Activated CD4-positive, alpha-beta memory T cell treated with anti-CD3 and anti-CD28 coated beads for 36 hours (primary cell): ENCODE measurements around the gene MPP2. TPM values are rescaled to one million over a fixed set of nuclear protein-coding genes. Genes with fewer than 3 reads are reported as not detected.
A peak's percentile ranks its signal among the peaks of the same experiment; 100 is the strongest.
"Not testable (repeated sequence)": the region's sequence is repeated elsewhere in the genome, so short reads cannot be mapped to it uniquely, and the experiment has no call there.

Source experiments
- CTCF ChIA-PET: fragments of 350-600 bp; sonication (Branson Sonifier 250); formaldehyde crosslinking; loops from one replicate; lab custom pipeline; 2021; ENCODE audit warnings: antibody characterized with exemption, inconsistent platforms; lab: Charles Lee
- POLR2A ChIA-PET: fragments of 350-600 bp; sonication (Branson Sonifier 250); formaldehyde crosslinking; loops from one replicate; lab custom pipeline; 2021; ENCODE audit warnings: antibody characterized with exemption; lab: Charles Lee
- DNase-seq: peaks from one replicate; pipeline ENCODE4 v3.0.0-alpha.2; 2020
- H3K27ac Mint-ChIP-seq: one replicate; pipeline ENCODE4 v1.8.0; 2021; ENCODE audit warnings: mixed read lengths
- H3K27me3 Mint-ChIP-seq: one replicate; pipeline ENCODE4 v1.8.0; 2021; ENCODE audit warnings: mixed read lengths
- H3K36me3 Mint-ChIP-seq: one replicate; pipeline ENCODE4 v1.8.0; 2021; ENCODE audit warnings: mixed read lengths
- H3K4me1 Mint-ChIP-seq: one replicate; pipeline ENCODE4 v1.8.0; 2021; ENCODE audit warnings: low read depth, mixed read lengths
- H3K4me3 Mint-ChIP-seq: one replicate; pipeline ENCODE4 v1.8.0; 2021; ENCODE audit warnings: mild to moderate bottlenecking, mixed read lengths
- H3K9me3 Mint-ChIP-seq: one replicate; pipeline ENCODE4 v1.8.0; 2021; ENCODE audit warnings: mixed read lengths
- intact Hi-C: fragments of 100-400 bp; cut with micrococcal nuclease; formaldehyde crosslinking; loops from one replicate; pipeline ENCODE4 v1.15.1; 2023
- total RNA-seq, 2 experiments: library from RNA; stranded (reverse); gene quantifications; one replicate each; pipeline ENCODE4 v1.2.3, GENCODE V29; 2021

MPP2 gene
- total RNA-seq, 2 experiments from 2014 or later: 1.8 to 2.0 TPM

DNA sequence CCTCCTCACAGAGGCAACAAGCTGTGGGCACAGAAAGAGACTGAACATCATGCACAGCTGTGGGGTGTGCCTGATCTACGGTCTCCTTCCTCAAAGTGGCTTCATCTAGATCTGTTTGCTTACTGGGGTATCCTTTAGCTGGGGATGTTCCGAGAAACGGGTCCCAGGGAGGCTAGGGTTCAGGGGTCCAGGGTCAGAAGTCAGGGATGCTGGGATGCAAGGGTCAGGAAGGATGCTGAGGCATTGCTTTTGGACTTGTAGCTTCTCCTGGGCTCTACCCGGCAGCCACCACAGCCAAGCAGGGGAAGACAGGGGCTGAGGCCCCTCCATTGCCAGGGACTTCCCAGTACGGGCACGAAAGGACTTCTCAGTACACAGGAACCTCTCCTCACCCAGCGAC is 53.8 kb downstream of the MPP2 start:
- Mint-ChIP-seq H3K36me3 (no peaks in the 10 kb centered on the region), H3K4me3 (no peak overlapping the region), H3K9me3 (no peaks in the 10 kb centered on the region), H3K27me3 (peaks cover 16% of the 10 kb centered on the region), H3K4me1 (no peaks in the 10 kb centered on the region), H3K27ac (no peak overlapping the region)
- intact Hi-C loops: no loop called here
- POLR2A ChIA-PET: no interaction called here
- CTCF ChIA-PET: interaction anchor here (0.7 kb wide), 1 partner anchor 25 kb away, joined by 5 read pairs; no protein-coding TSS in a partner anchor
- DNase-seq: no peak

DNA sequence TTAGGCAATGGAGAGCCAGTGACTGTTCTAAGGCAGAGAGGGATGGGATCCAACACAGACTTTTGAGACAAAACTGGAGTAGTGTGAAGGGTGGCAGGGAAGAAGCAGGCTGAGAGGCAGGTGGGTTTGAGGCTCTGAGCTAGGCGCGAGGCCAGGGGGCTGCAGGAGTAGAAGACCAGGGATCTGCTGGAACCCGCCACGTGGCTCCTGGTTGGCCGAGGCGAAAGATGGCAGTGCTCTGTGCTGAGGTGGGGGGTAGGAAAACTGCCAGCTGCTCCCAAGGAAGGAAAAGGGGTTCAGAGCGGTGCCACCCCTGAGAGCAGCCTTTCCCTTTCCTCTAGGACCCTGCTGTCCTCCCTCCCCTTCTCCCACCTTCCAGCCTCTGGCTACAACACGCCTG is 54.8 kb downstream of the MPP2 start:
- Mint-ChIP-seq H3K4me3 (no peak overlapping the region), H3K36me3 (no peaks in the 10 kb centered on the region), H3K4me1 (no peaks in the 10 kb centered on the region), H3K27me3 (peaks cover 22% of the 10 kb centered on the region), H3K27ac (no peak overlapping the region), H3K9me3 (no peaks in the 10 kb centered on the region)
- DNase-seq: no peak
- ChIA-PET CTCF (no interaction called here), POLR2A (no interaction called here)
- intact Hi-C loops: no loop called here

DNA sequence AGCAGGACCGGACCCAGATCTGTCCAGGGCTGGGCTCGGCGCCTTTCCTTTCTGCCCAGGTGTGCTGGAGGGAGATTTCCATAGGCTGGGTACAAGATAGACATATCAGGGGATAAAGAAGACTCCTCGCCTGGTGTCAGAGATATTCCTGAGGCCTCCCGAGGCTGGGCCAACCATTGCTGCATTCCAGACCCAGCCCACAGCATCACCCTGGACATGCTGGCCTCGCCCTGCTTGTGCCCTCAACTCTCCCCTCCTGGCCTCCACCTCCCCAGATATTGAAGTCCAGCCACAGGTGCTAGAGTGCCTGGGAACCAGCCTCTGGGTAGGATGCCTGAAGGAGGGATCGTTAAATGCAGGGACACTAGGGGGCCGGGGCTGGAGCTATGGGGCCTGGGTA is 58.2 kb downstream of the MPP2 start:
- no peaks in the 10 kb centered on the region for H3K4me1 Mint-ChIP-seq
- H3K27me3 Mint-ChIP-seq: peaks cover 23% of the 10 kb centered on the region
- H3K27ac Mint-ChIP-seq: no peak overlapping the region
- intact Hi-C loops: loop anchor here (10.0 kb wide), 1 partner anchor 64 kb away; the partner anchor contains the start of gene CFAP97D1
- CTCF ChIA-PET: interaction anchor here (0.6 kb wide), 1 partner anchor 9 kb away, joined by 3 read pairs; no protein-coding TSS in a partner anchor
- no peak overlapping the region for H3K4me3 Mint-ChIP-seq
- POLR2A ChIA-PET: interaction anchor here (0.8 kb wide), 1 partner anchor 32 kb away, joined by 3 read pairs; no protein-coding TSS in a partner anchor
- no peak for DNase-seq
- H3K9me3 Mint-ChIP-seq: no peaks in the 10 kb centered on the region
- H3K36me3 Mint-ChIP-seq: no peaks in the 10 kb centered on the region

GRCh38 chr17:43848601-43849000 is 58.7 kb downstream of the MPP2 start:
- Mint-ChIP-seq H3K36me3 (no peaks in the 10 kb centered on the region), H3K27ac (no peak overlapping the region), H3K4me3 (no peak overlapping the region), H3K9me3 (no peaks in the 10 kb centered on the region), H3K27me3 (peaks cover 23% of the 10 kb centered on the region), H3K4me1 (no peaks in the 10 kb centered on the region)
- DNase-seq: no peak
- ChIA-PET CTCF (no interaction called here), POLR2A (no interaction called here)
- intact Hi-C loops: loop anchor here (10.0 kb wide), 1 partner anchor 64 kb away; the partner anchor contains the start of gene CFAP97D1

DNA sequence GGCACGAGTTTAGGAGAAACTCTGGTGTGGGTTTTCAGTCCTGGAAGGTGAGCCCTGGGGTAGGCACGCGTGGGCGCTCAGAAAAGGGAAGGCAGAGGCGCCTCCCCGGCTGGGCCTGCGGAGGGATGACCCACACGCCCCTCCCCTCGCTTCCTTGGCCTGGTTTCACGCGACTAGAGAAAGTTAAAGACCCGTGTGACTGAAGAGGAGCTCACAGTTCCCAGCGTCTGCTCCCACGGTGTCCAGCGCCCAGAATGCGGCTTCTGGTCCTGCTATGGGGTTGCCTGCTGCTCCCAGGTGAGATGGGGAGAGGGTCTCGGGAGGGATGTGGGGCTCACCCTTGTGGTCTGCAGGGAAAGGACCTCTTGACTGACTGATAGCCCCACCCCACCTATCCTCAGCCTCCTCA is 60.4 kb downstream of the MPP2 start, which contains the start of gene CD300LG:
Gene CD300LG (plus strand): TSS at position 214 of the 409 bp plus-strand sequence. CDS start 41 bp downstream, at position 255.
- CTCF ChIA-PET: interaction anchor here (0.6 to 2.2 kb wide), 18 partner anchors 9 to 363 kb away, joined by 3 to 18 read pairs (median 5); partner anchors contain the start of gene DHX8
- Mint-ChIP-seq H3K27me3 (peaks cover 21% of the 10 kb centered on the region), H3K4me3 (no peak within 1 kb of the TSS), H3K9me3 (no peaks in the 10 kb centered on the region), H3K27ac (no peak within 1 kb of the TSS), H3K36me3 (no peaks in the 10 kb centered on the region), H3K4me1 (no peaks in the 10 kb centered on the region)
- DNase-seq: no peak
- intact Hi-C loops: loop anchor here (10.0 kb wide), 1 partner anchor 62 kb away; the partner anchor contains the start of gene CFAP97D1
- POLR2A ChIA-PET: no interaction called here

- Mint-ChIP-seq H3K36me3 (no peaks in the 10 kb centered on the region), H3K27me3 (peaks cover 23% of the 10 kb centered on the region), H3K27ac (no peak overlapping the region), H3K9me3 (no peaks in the 10 kb centered on the region), H3K4me1 (no peaks in the 10 kb centered on the region), H3K4me3 (no peak overlapping the region)
- CTCF ChIA-PET: interaction anchor here (0.5 to 4.3 kb wide), 33 partner anchors 8 to 362 kb away, joined by 3 to 18 read pairs (median 4); partner anchors contain the start of gene DHX8
- POLR2A ChIA-PET: no interaction called here
- intact Hi-C loops: loop anchor here (10.0 kb wide), 1 partner anchor 61 kb away; the partner anchor contains the start of gene CFAP97D1
- peak; percentile 86 for DNase-seq
These were observed 61.1 kb downstream of the MPP2 start for GRCh38 chr17:43846221-43846712.

GRCh38 chr17:43845766-43846165 is 61.6 kb downstream of the MPP2 start:
- Mint-ChIP-seq H3K4me1 (no peaks in the 10 kb centered on the region), H3K27me3 (peaks cover 24% of the 10 kb centered on the region), H3K4me3 (no peak overlapping the region), H3K36me3 (no peaks in the 10 kb centered on the region), H3K9me3 (no peaks in the 10 kb centered on the region), H3K27ac (no peak overlapping the region)
- intact Hi-C loops: loop anchor here (10.0 kb wide), 1 partner anchor 61 kb away; the partner anchor contains the start of gene CFAP97D1
- ChIA-PET CTCF (interaction anchor here (0.6 to 4.3 kb wide), 30 partner anchors 8 to 362 kb away, joined by 3 to 18 read pairs (median 4); partner anchors contain the start of gene DHX8), POLR2A (no interaction called here)
- no peak for DNase-seq

GRCh38 chr17:43844241-43844640 is 63.1 kb downstream of the MPP2 start:
- Mint-ChIP-seq H3K27me3 (peaks cover 22% of the 10 kb centered on the region), H3K9me3 (no peaks in the 10 kb centered on the region), H3K27ac (no peak overlapping the region), H3K4me1 (no peaks in the 10 kb centered on the region), H3K36me3 (no peaks in the 10 kb centered on the region), H3K4me3 (no peak overlapping the region)
- CTCF ChIA-PET: interaction anchor here (1.6 to 4.3 kb wide), 2 partner anchors 12 to 34 kb away, joined by 5 to 11 read pairs; no protein-coding TSS in a partner anchor
- POLR2A ChIA-PET: no interaction called here
- DNase-seq: no peak
- intact Hi-C loops: loop anchor here (10.0 kb wide), 1 partner anchor 59 kb away; the partner anchor contains the start of gene CFAP97D1

DNA sequence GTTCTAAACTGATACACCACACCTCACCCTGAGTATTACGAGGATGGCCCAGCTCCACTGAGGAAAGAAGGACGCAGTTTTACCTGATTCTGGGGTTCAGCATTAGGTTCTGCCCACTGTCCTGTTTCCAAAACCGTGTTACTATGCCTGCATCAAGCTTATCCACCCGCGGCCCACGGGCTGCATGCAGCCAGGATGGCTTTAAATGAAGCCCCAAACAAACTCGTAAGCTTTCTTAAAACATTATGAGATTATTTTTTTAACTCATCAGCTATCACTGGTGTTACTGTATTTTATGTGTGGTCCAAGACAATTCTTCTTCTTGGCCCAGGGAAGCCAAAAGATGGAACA is 64.4 kb downstream of the MPP2 start:
- ChIA-PET CTCF (interaction anchor here (4.3 kb wide), 1 partner anchor 35 kb away, joined by 11 read pairs; no protein-coding TSS in a partner anchor), POLR2A (no interaction called here)
- Mint-ChIP-seq H3K27me3 (peaks cover 17% of the 10 kb centered on the region), H3K36me3 (no peaks in the 10 kb centered on the region), H3K27ac (no peak overlapping the region), H3K9me3 (no peaks in the 10 kb centered on the region), H3K4me1 (no peaks in the 10 kb centered on the region), H3K4me3 (no peak overlapping the region)
- intact Hi-C loops: loop anchor here (10.0 kb wide), 1 partner anchor 58 kb away; the partner anchor contains the start of gene CFAP97D1
- no peak for DNase-seq

- POLR2A ChIA-PET, H3K36me3 Mint-ChIP-seq, H3K27ac Mint-ChIP-seq, DNase-seq, H3K4me1 Mint-ChIP-seq, H3K9me3 Mint-ChIP-seq, H3K4me3 Mint-ChIP-seq: not testable (repeated sequence)
- CTCF ChIA-PET: interaction anchor here (4.3 kb wide), 1 partner anchor 36 kb away, joined by 11 read pairs; no protein-coding TSS in a partner anchor
- H3K27me3 Mint-ChIP-seq: peaks cover 12% of the 10 kb centered on the region
- intact Hi-C loops: loop anchor here (10.0 kb wide), 1 partner anchor 58 kb away; the partner anchor contains the start of gene CFAP97D1
These were observed 65.0 kb downstream of the MPP2 start for GRCh38 chr17:43842091-43842974.

- Mint-ChIP-seq H3K36me3 (no peaks in the 10 kb centered on the region), H3K27me3 (peaks cover 13% of the 10 kb centered on the region), H3K4me3 (no peak overlapping the region), H3K27ac (no peak overlapping the region), H3K9me3 (no peaks in the 10 kb centered on the region), H3K4me1 (no peaks in the 10 kb centered on the region)
- CTCF ChIA-PET: interaction anchor here (0.6 kb wide), 1 partner anchor 130 kb away, joined by 4 read pairs; no protein-coding TSS in a partner anchor
- DNase-seq: no peak
- POLR2A ChIA-PET: no interaction called here
- intact Hi-C loops: loop anchor here (10.0 kb wide), 1 partner anchor 56 kb away; the partner anchor contains the start of gene CFAP97D1
These were observed 66.1 kb downstream of the MPP2 start for GRCh38 chr17:43841282-43841681.
